ENCODE measurements around the gene GRIFIN.

Gene GRIFIN

DNA sequence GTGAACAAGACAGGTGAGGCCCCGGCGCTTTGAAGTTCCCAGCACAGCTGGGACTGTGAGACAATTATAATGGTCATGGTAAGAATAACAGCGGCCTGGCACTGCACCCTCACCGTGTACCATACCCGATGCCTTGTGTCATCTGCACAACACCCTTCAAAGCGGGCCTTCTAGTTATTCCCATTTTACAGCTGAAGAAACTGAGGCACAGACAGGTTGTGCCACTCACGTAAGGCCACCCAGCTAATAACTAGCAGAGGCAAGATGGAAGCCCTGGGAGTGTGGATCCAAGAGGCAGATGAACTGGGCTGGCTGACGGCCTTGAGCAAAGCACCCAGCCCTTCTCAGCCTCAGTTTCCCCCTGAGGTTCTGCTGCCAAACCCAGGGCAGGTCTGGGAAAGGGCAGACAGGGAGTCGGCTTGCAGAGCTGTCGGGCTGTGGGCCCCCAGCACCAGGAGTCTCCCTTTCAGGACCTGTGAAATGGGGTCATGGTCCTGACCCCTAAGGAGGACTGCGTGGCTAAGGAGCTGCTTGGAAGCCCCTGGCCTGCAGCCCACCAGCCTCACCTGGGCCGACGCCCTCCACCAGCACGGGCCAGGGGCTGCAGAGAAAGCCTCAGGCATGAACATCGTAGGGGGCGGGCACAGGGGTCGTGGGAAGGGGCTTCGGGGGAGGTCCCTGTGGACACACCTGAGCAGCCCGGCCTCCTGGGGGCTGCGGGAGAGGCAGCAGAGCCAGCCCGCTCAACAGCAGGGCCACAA is 28.1 kb upstream of the GRIFIN start:
- no peak overlapping the region for H2AK5ac ChIP-seq (ENCODE audit: low read length)
- no peak for DNase-seq
- no peak overlapping the region for H3K14ac ChIP-seq (ENCODE audit: low read length)
- no peak overlapping the region for H3K4me3 ChIP-seq (ENCODE audit: low read depth, low read length)
- H3K4me1 ChIP-seq (ENCODE audit: control insufficient read depth in 1 of 2, insufficient read depth in 2 of 2, low read length in 2 of 2): peaks cover 2 to 9% of the 10 kb centered on the region in 2 experiments
- H2BK12ac ChIP-seq (ENCODE audit: low read length): no peak overlapping the region
- no peaks in the 10 kb centered on the region for H3K9me3 ChIP-seq (ENCODE audit: insufficient read depth, low read depth, low read length)
- H3K36me3 ChIP-seq (ENCODE audit: control insufficient read depth in 1 of 2, insufficient read depth in 2 of 2, low read length in 2 of 2): no peaks in the 10 kb centered on the region
- no peak overlapping the region for H3K18ac ChIP-seq (ENCODE audit: low read length)
- no peaks in the 10 kb centered on the region for H3K27me3 ChIP-seq (ENCODE audit: insufficient read depth, low read length)
- H3K23ac ChIP-seq (ENCODE audit: low read length): no peak overlapping the region
- H2BK5ac ChIP-seq (ENCODE audit: low read depth, low read length, poor library complexity): no peak overlapping the region
- no peaks in the 10 kb centered on the region for H3K79me2 ChIP-seq (ENCODE audit: control insufficient read depth, insufficient read depth, low read length, poor library complexity)
- H3K4me2 ChIP-seq (ENCODE audit: low read length): no peak overlapping the region
- no peak overlapping the region for H2AFZ ChIP-seq (ENCODE audit: insufficient read depth, low read length, poor library complexity)
- H4K8ac ChIP-seq (ENCODE audit: low read depth, low read length): no peak overlapping the region
- H3K4ac ChIP-seq (ENCODE audit: low read depth, low read length): no peak overlapping the region
- H3K27ac ChIP-seq (ENCODE audit: low read depth, low read length): no peak overlapping the region
- H3K9ac ChIP-seq (ENCODE audit: low read length): no peak overlapping the region
- no peaks in the 10 kb centered on the region for H3K79me1 ChIP-seq (ENCODE audit: low read length)
- H4K91ac ChIP-seq (ENCODE audit: low read depth, low read length): no peak overlapping the region
- H4K12ac ChIP-seq (ENCODE audit: low read depth, low read length): no peak overlapping the region
- no peak overlapping the region for H2BK120ac ChIP-seq (ENCODE audit: insufficient read depth, low read length, poor library complexity)
- WGBS (ENCODE audit: extremely low coverage, insufficient coverage, insufficient read length): no CpG with 5 or more reads among the region's 21 CpGs

DNA sequence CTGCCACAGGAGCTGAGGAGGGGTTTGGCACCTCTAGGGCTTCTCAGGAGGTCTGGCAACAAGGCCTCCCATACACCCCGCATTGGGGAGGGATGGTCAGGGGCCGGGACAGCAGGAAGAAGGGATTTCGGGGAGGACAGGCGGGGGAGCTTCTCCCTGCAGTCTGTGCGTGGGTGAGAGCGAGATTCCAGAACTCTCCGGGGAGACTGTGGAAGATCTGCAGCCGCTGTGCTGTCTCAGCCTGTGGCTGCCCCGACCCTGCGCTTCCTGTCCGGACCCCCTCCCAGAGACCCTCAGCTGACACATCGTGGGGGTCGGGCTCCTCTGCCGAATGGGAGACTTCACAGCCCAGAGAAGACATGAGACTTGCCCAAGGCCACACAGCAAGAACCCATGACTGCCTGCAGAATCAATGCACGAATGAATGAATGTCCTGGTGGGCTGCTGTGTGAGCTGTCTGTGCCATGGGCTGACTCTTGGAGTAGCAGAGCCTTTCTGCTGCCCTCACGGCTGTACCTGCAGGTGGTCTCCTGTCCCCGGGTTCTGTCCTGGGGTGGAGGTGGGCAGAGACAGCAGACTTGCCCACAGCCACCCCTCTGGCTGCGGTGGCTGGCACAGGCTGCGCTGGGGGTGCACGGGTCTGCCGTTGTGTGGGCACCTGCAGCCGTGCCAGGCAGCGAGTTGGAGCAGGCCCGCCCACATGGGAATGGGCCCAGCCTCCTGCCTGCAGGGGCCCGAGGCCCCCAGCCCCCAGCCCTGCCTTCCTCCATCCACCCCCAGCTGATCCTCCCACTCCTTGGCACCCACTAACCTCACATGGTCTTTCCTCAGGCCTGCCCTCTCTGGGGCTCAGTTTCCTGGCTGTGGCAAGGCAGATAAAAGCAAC is 27.1 kb upstream of the GRIFIN start:
- Histone ChIP-seq H3K18ac (ENCODE audit: low read length) (no peak overlapping the region), H3K27me3 (ENCODE audit: insufficient read depth, low read length) (no peaks in the 10 kb centered on the region), H4K91ac (ENCODE audit: low read depth, low read length) (no peak overlapping the region), H3K4me3 (ENCODE audit: low read depth, low read length) (no peak overlapping the region), H3K79me2 (ENCODE audit: control insufficient read depth, insufficient read depth, low read length, poor library complexity) (no peaks in the 10 kb centered on the region), H3K79me1 (ENCODE audit: low read length) (no peaks in the 10 kb centered on the region), H3K9ac (ENCODE audit: low read length) (no peak overlapping the region), H3K4ac (ENCODE audit: low read depth, low read length) (no peak overlapping the region), H2BK5ac (ENCODE audit: low read depth, low read length, poor library complexity) (no peak overlapping the region), H3K23ac (ENCODE audit: low read length) (no peak overlapping the region), H3K27ac (ENCODE audit: low read depth, low read length) (no peak overlapping the region), H2AK5ac (ENCODE audit: low read length) (no peak overlapping the region), H2BK12ac (ENCODE audit: low read length) (no peak overlapping the region), H3K4me1 (ENCODE audit: control insufficient read depth in 1 of 2, insufficient read depth in 2 of 2, low read length in 2 of 2) (peaks cover under 1 to 1% of the 10 kb centered on the region in 2 experiments), H3K4me2 (ENCODE audit: low read length) (no peak overlapping the region), H4K12ac (ENCODE audit: low read depth, low read length) (no peak overlapping the region), H2BK120ac (ENCODE audit: insufficient read depth, low read length, poor library complexity) (no peak overlapping the region), H4K8ac (ENCODE audit: low read depth, low read length) (no peak overlapping the region), H3K9me3 (ENCODE audit: insufficient read depth, low read depth, low read length) (no peaks in the 10 kb centered on the region), H2AFZ (ENCODE audit: insufficient read depth, low read length, poor library complexity) (no peak overlapping the region), H3K14ac (ENCODE audit: low read length) (no peak overlapping the region), H3K36me3 (ENCODE audit: control insufficient read depth in 1 of 2, insufficient read depth in 2 of 2, low read length in 2 of 2) (no peaks in the 10 kb centered on the region)
- no peak for DNase-seq
- no CpG with 5 or more reads among the region's 25 CpGs for WGBS (ENCODE audit: extremely low coverage, insufficient coverage, insufficient read length)

DNA sequence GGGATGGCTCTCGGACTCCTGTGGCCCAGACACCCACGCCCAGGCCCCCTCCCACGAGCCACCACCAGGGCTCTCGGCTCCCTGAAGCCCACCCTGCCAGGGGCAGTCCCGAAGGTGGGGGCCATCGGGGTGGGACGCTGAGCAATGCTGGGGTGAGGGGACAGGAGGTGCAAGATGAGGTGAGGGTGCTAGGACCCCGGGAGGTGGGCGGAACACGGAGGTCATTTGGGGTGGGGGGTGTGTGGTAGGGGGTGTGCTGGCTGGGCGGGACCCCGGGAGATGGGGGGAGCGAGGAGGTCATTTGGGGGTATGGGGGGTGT is 26.4 kb upstream of the GRIFIN start:
- no peak for DNase-seq
- Histone ChIP-seq H3K9me3 (ENCODE audit: insufficient read depth, low read depth, low read length) (no peaks in the 10 kb centered on the region), H2BK5ac (ENCODE audit: low read depth, low read length, poor library complexity) (no peak overlapping the region), H3K27ac (ENCODE audit: low read depth, low read length) (no peak overlapping the region), H3K18ac (ENCODE audit: low read length) (no peak overlapping the region), H3K4me2 (ENCODE audit: low read length) (no peak overlapping the region), H4K8ac (ENCODE audit: low read depth, low read length) (no peak overlapping the region), H3K4me3 (ENCODE audit: low read depth, low read length) (no peak overlapping the region), H3K23ac (ENCODE audit: low read length) (no peak overlapping the region), H3K79me2 (ENCODE audit: control insufficient read depth, insufficient read depth, low read length, poor library complexity) (no peaks in the 10 kb centered on the region), H3K27me3 (ENCODE audit: insufficient read depth, low read length) (no peaks in the 10 kb centered on the region), H3K4ac (ENCODE audit: low read depth, low read length) (no peak overlapping the region), H3K79me1 (ENCODE audit: low read length) (no peaks in the 10 kb centered on the region), H3K14ac (ENCODE audit: low read length) (no peak overlapping the region), H2AK5ac (ENCODE audit: low read length) (no peak overlapping the region), H4K12ac (ENCODE audit: low read depth, low read length) (no peak overlapping the region), H2AFZ (ENCODE audit: insufficient read depth, low read length, poor library complexity) (no peak overlapping the region), H2BK12ac (ENCODE audit: low read length) (no peak overlapping the region), H4K91ac (ENCODE audit: low read depth, low read length) (no peak overlapping the region), H2BK120ac (ENCODE audit: insufficient read depth, low read length, poor library complexity) (no peak overlapping the region), H3K36me3 (ENCODE audit: control insufficient read depth in 1 of 2, insufficient read depth in 2 of 2, low read length in 2 of 2) (no peaks in the 10 kb centered on the region), H3K4me1 (ENCODE audit: control insufficient read depth in 1 of 2, insufficient read depth in 2 of 2, low read length in 2 of 2) (no peaks in the 10 kb centered on the region), H3K9ac (ENCODE audit: low read length) (no peak overlapping the region)
- no CpG with 5 or more reads among the region's 13 CpGs for WGBS (ENCODE audit: extremely low coverage, insufficient coverage, insufficient read length)

DNA sequence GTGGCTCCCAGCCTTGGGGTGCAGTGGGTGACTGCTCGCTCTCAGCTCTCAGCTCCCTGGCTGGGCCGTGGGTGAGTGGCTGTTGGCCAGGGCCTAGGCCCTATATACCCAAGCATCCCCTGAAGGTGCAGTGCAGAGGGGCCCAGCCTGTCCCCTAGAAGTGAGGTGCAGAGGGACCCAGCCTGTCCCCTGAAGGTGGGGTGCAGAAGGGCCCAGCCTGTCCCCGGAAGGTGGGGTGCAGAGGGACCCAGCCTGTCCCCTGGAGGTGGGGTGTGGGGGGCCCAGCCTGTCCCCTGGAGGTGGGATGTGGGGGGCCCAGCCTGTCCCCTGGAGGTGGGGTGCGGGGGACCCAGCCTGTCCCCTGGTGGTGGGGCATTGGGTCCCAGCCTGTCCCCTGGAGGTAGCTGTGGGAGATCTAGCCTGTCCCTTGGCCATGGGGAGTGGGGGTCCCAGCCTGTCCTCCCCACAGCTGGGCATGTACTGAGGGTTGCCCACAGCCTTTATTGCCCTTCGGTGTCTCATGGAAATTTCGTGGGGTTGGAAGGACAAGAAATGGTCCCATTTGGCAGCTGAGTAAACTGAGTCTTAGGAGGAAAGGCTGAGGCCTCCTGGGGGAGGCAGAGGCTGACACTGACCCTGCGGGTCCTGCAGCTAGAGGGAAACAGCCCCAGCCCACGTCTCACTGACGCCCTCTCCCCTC is 25.9 kb upstream of the GRIFIN start:
- Histone ChIP-seq H3K79me1 (ENCODE audit: low read length) (no peaks in the 10 kb centered on the region), H4K91ac (ENCODE audit: low read depth, low read length) (no peak overlapping the region), H3K18ac (ENCODE audit: low read length) (no peak overlapping the region), H2AFZ (ENCODE audit: insufficient read depth, low read length, poor library complexity) (no peak overlapping the region), H3K9me3 (ENCODE audit: insufficient read depth, low read depth, low read length) (no peaks in the 10 kb centered on the region), H3K14ac (ENCODE audit: low read length) (no peak overlapping the region), H2BK120ac (ENCODE audit: insufficient read depth, low read length, poor library complexity) (no peak overlapping the region), H4K12ac (ENCODE audit: low read depth, low read length) (no peak overlapping the region), H3K27ac (ENCODE audit: low read depth, low read length) (no peak overlapping the region), H4K8ac (ENCODE audit: low read depth, low read length) (no peak overlapping the region), H3K4me2 (ENCODE audit: low read length) (no peak overlapping the region), H2BK5ac (ENCODE audit: low read depth, low read length, poor library complexity) (no peak overlapping the region), H3K36me3 (ENCODE audit: control insufficient read depth in 1 of 2, insufficient read depth in 2 of 2, low read length in 2 of 2) (no peaks in the 10 kb centered on the region), H3K4ac (ENCODE audit: low read depth, low read length) (no peak overlapping the region), H3K4me1 (ENCODE audit: control insufficient read depth in 1 of 2, insufficient read depth in 2 of 2, low read length in 2 of 2) (no peaks in the 10 kb centered on the region), H3K79me2 (ENCODE audit: control insufficient read depth, insufficient read depth, low read length, poor library complexity) (no peaks in the 10 kb centered on the region), H3K4me3 (ENCODE audit: low read depth, low read length) (no peak overlapping the region), H3K9ac (ENCODE audit: low read length) (no peak overlapping the region), H2AK5ac (ENCODE audit: low read length) (no peak overlapping the region), H2BK12ac (ENCODE audit: low read length) (no peak overlapping the region), H3K27me3 (ENCODE audit: insufficient read depth, low read length) (no peaks in the 10 kb centered on the region), H3K23ac (ENCODE audit: low read length) (no peak overlapping the region)
- no CpG with 5 or more reads among the region's 9 CpGs for WGBS (ENCODE audit: extremely low coverage, insufficient coverage, insufficient read length)
- no peak for DNase-seq

All from trophoblast cell (in vitro differentiated cells and primary cell).